HEK293 (cell line): Measurements from ENCODE around the gene HAUS2.

Experiments used
- CTCF ChIA-PET: fragments of 350-600 bp; formaldehyde crosslinking; extraction: SDS; loops from one replicate; lab custom pipeline; 2021; ENCODE audit warnings: antibody characterized with exemption; lab: Yijun Ruan, JAX
- POLR2A ChIA-PET: fragments of 300-600 bp; formaldehyde crosslinking; extraction: SDS; loops from one replicate; lab custom pipeline; 2020; ENCODE audit warnings: antibody characterized with exemption, inconsistent platforms; lab: Yijun Ruan, JAX
- H3K27ac ChIP-seq: fragments of 200-500 bp; sonication (Bioruptor generic); 2 replicates; pipeline ENCODE4 v1.5.1; 2014; ENCODE audit warnings: low read depth, low read length, control low read depth, inconsistent platforms; ENCODE audit errors: extremely low read depth
- H3K36me3 ChIP-seq, 2 experiments: fragments of 200-500 bp in 1 of 2; sonication (Bioruptor generic) in 1 of 2; 1 replicate in 1 of 2; 2 replicates in 1 of 2; pipeline ENCODE4 v1.5.1; 2014 to 2017; ENCODE audit warnings: inconsistent platforms in 2 of 2, low read length in 2 of 2; ENCODE audit not compliant: control insufficient read depth in 2 of 2, insufficient read depth in 1 of 2
- H3K4me1 ChIP-seq: fragments of 200-500 bp; sonication (Bioruptor generic); 2 replicates; pipeline ENCODE4 v1.5.1; 2014; ENCODE audit warnings: mild to moderate bottlenecking, low read length, inconsistent platforms; ENCODE audit not compliant: control insufficient read depth, insufficient read depth
- H3K4me3 ChIP-seq: 2 replicates; pipeline ENCODE4 v1.5.1; 2011; ENCODE audit warnings: low read depth, mild to moderate bottlenecking, control low read depth, low read length, moderate library complexity
- H3K9me3 ChIP-seq: fragments of 200-500 bp; sonication (Bioruptor generic); 2 replicates; pipeline ENCODE4 v1.5.1; 2014; ENCODE audit warnings: low read depth, low read length, inconsistent platforms; ENCODE audit not compliant: control insufficient read depth, insufficient read depth
- BCL6B ChIP-seq: fragments of 450-650 bp; formaldehyde crosslinking; IDR thresholded peaks from 2 replicates; pipeline ENCODE4 v1.5.1; 2017; ENCODE audit warnings: missing biosample characterization, missing genetic modification characterization
- GLIS1 ChIP-seq: fragments of 450-650 bp; formaldehyde crosslinking; IDR thresholded peaks from 2 replicates; pipeline ENCODE4 v1.5.1; 2016; ENCODE audit warnings: missing biosample characterization, missing genetic modification characterization
- GLIS2 ChIP-seq: fragments of 450-650 bp; formaldehyde crosslinking; IDR thresholded peaks from 2 replicates; pipeline ENCODE4 v1.5.1; 2016; ENCODE audit warnings: missing biosample characterization, missing genetic modification characterization
- MZF1 ChIP-seq: fragments of 450-650 bp; formaldehyde crosslinking; IDR thresholded peaks from 2 replicates; pipeline ENCODE4 v1.5.1; 2017; ENCODE audit warnings: missing biosample characterization, missing genetic modification characterization, borderline replicate concordance
- PATZ1 ChIP-seq: fragments of 450-650 bp; formaldehyde crosslinking; IDR thresholded peaks from 2 replicates; pipeline ENCODE4 v1.5.1; 2016; ENCODE audit warnings: missing biosample characterization, missing genetic modification characterization
- PRDM1 ChIP-seq: fragments of 450-650 bp; formaldehyde crosslinking; IDR thresholded peaks from 2 replicates; pipeline ENCODE4; 2016; ENCODE audit warnings: missing biosample characterization, missing genetic modification characterization
- SP3 ChIP-seq: fragments of 450-650 bp; formaldehyde crosslinking; IDR thresholded peaks from 2 replicates; pipeline ENCODE4 v1.5.1; 2016; ENCODE audit warnings: missing biosample characterization, missing genetic modification characterization
- SP7 ChIP-seq: fragments of 450-650 bp; formaldehyde crosslinking; IDR thresholded peaks from 2 replicates; pipeline ENCODE4 v1.5.1; 2016; ENCODE audit warnings: missing biosample characterization, missing genetic modification characterization
- ZBTB17 ChIP-seq: fragments of 450-650 bp; formaldehyde crosslinking; IDR thresholded peaks from 2 replicates; pipeline ENCODE4 v1.5.1; 2016; ENCODE audit warnings: missing biosample characterization, missing genetic modification characterization
- ZBTB48 ChIP-seq: fragments of 450-650 bp; formaldehyde crosslinking; IDR thresholded peaks from 2 replicates; pipeline ENCODE4 v1.5.1; 2016; ENCODE audit warnings: missing biosample characterization, missing genetic modification characterization
- ZFP3 ChIP-seq: fragments of 450-650 bp; formaldehyde crosslinking; IDR thresholded peaks from 2 replicates; pipeline ENCODE4 v1.5.1; 2016; ENCODE audit warnings: low read depth, missing biosample characterization, missing genetic modification characterization
- ZNF133 ChIP-seq: fragments of 450-650 bp; formaldehyde crosslinking; IDR thresholded peaks from 2 replicates; pipeline ENCODE4 v1.5.1; 2016; ENCODE audit warnings: missing biosample characterization, missing genetic modification characterization
- ZNF16 ChIP-seq: fragments of 450-650 bp; formaldehyde crosslinking; IDR thresholded peaks from 2 replicates; pipeline ENCODE4 v1.5.1; 2016; ENCODE audit warnings: low read depth, missing biosample characterization, missing genetic modification characterization
- ZNF19 ChIP-seq: fragments of 450-650 bp; formaldehyde crosslinking; IDR thresholded peaks from 2 replicates; pipeline ENCODE4; 2016; ENCODE audit warnings: missing biosample characterization, missing genetic modification characterization, low read depth
- ZNF248 ChIP-seq: fragments of 450-650 bp; formaldehyde crosslinking; IDR thresholded peaks from 2 replicates; pipeline ENCODE4 v1.5.1; 2017; ENCODE audit warnings: missing biosample characterization, missing genetic modification characterization
- ZNF324 ChIP-seq: fragments of 450-650 bp; formaldehyde crosslinking; IDR thresholded peaks from 2 replicates; pipeline ENCODE4 v1.5.1; 2016; ENCODE audit warnings: missing biosample characterization, missing genetic modification characterization
- ZNF362 ChIP-seq: fragments of 450-650 bp; formaldehyde crosslinking; IDR thresholded peaks from 2 replicates; pipeline ENCODE4 v1.5.1; 2016; ENCODE audit warnings: missing biosample characterization, missing genetic modification characterization
- ZNF366 ChIP-seq: fragments of 450-650 bp; formaldehyde crosslinking; conservative IDR thresholded peaks from 2 replicates; pipeline ENCODE4 v1.5.1; 2016; ENCODE audit warnings: missing biosample characterization, missing genetic modification characterization
- ZNF394 ChIP-seq: fragments of 450-650 bp; formaldehyde crosslinking; IDR thresholded peaks from 2 replicates; pipeline ENCODE4 v1.5.1; 2016; ENCODE audit warnings: missing biosample characterization, missing genetic modification characterization, mild to moderate bottlenecking, moderate library complexity, borderline replicate concordance
- ZNF433 ChIP-seq: fragments of 450-650 bp; formaldehyde crosslinking; IDR thresholded peaks from 2 replicates; pipeline ENCODE4 v1.5.1; 2016; ENCODE audit warnings: missing biosample characterization, missing genetic modification characterization, low read depth
- ZNF48 ChIP-seq: fragments of 450-650 bp; formaldehyde crosslinking; IDR thresholded peaks from 2 replicates; pipeline ENCODE4 v1.5.1; 2016; ENCODE audit warnings: missing biosample characterization, missing genetic modification characterization
- ZNF549 ChIP-seq: fragments of 450-650 bp; IDR thresholded peaks from 2 replicates; pipeline ENCODE4 v1.5.1; 2018; ENCODE audit warnings: missing biosample characterization, missing genetic modification characterization, mild to moderate bottlenecking, inconsistent platforms, moderate library complexity
- ZNF561 ChIP-seq: fragments of 450-650 bp; IDR thresholded peaks from 2 replicates; pipeline ENCODE4 v1.5.1; 2018; ENCODE audit warnings: missing biosample characterization, missing genetic modification characterization, borderline replicate concordance
- ZNF585B ChIP-seq: fragments of 450-650 bp; formaldehyde crosslinking; IDR thresholded peaks from 2 replicates; pipeline ENCODE4 v1.5.1; 2016; ENCODE audit warnings: missing biosample characterization, missing genetic modification characterization
- ZNF639 ChIP-seq: fragments of 450-650 bp; formaldehyde crosslinking; IDR thresholded peaks from 2 replicates; pipeline ENCODE4 v1.5.1; 2016; ENCODE audit warnings: missing biosample characterization, missing genetic modification characterization
- ZNF791 ChIP-seq: fragments of 450-650 bp; formaldehyde crosslinking; IDR thresholded peaks from 2 replicates; pipeline ENCODE4 v1.5.1; 2016; ENCODE audit warnings: missing biosample characterization, missing genetic modification characterization

HAUS2 gene

GRCh38 chr15:42576040-42576594, 27.5 kb downstream of the HAUS2 start:
- H3K4me1 ChIP-seq, result peaks cover 3% of the 10 kb centered on the region
- TF ChIP-seq ZNF791 (no peak), ZBTB48 (tag by site-specific recombination) (no peak), ZNF561 (no peak), ZNF248 (tag by site-specific recombination) (no peak), ZNF48 (tag by site-specific recombination) (no peak), BCL6B (peak; percentile 57; the same call in 1 of the 2 replicates), PATZ1 (tag by site-specific recombination) (0 out of 2 replicates have a peak, but pooled peaks have one; percentile 3), ZNF366 (tag by site-specific recombination) (0 out of 2 replicates have a peak, but pooled peaks have one; percentile 30), ZNF16 (no peak), GLIS1 (tag by site-specific recombination) (peak; percentile 20; the same call in 1 of the 2 replicates), PRDM1 (tag by site-specific recombination) (peak; percentile 60; the same call in 1 of the 2 replicates), GLIS2 (tag by site-specific recombination) (0 out of 2 replicates have a peak, but pooled peaks have one; percentile 10), ZBTB17 (tag by site-specific recombination) (peak; percentile 73), SP7 (tag by site-specific recombination) (0 out of 2 replicates have a peak, but pooled peaks have one; percentile 6)
- ChIA-PET CTCF (interaction anchor here (0.6 to 0.7 kb wide), 2 partner anchors 46 to 102 kb away, joined by 3 read pairs; no protein-coding TSS in a partner anchor), POLR2A (interaction anchor here (0.5 to 1.4 kb wide), 10 partner anchors 8 to 323 kb away, joined by 3 to 16 read pairs (median 3); partner anchors contain the start of genes HAUS2, LRRC57 and ZNF106)
- H3K27ac ChIP-seq, result peak overlapping the region; percentile 21; the same call in 1 of the 2 replicates
- H3K4me3 ChIP-seq, result peak overlapping the region; percentile 67
- no peaks in the 10 kb centered on the region for H3K36me3 ChIP-seq
- H3K9me3 ChIP-seq, result no peaks in the 10 kb centered on the region

GRCh38 chr15:42576776-42577175, 28.1 kb downstream of the HAUS2 start:
- TF ChIP-seq GLIS1 (tag by site-specific recombination), result no peak
- TF ChIP-seq ZNF133 (tag by site-specific recombination), result no peak
- no peak for TF ChIP-seq ZNF19 (tag by site-specific recombination)
- TF ChIP-seq ZNF362 (tag by site-specific recombination), result no peak
- TF ChIP-seq ZNF639 (tag by site-specific recombination), result no peak
- TF ChIP-seq ZNF324 (tag by site-specific recombination), result no peak
- TF ChIP-seq ZNF394, result no peak
- no peak for TF ChIP-seq MZF1 (tag by site-specific recombination)
- TF ChIP-seq ZNF433, result no peak
- TF ChIP-seq ZNF549 (tag by site-specific recombination), result no peak
- no peak for TF ChIP-seq SP3
- no peak for TF ChIP-seq ZNF585B (tag by site-specific recombination)
- no peak for TF ChIP-seq ZFP3 (tag by site-specific recombination)
- ChIA-PET POLR2A (no interaction called here), CTCF (interaction anchor here (0.6 to 0.7 kb wide), 2 partner anchors 12 to 18 kb away, joined by 3 read pairs; no protein-coding TSS in a partner anchor)
- H3K36me3 ChIP-seq, result no peaks in the 10 kb centered on the region
- no peak overlapping the region for H3K27ac ChIP-seq
- H3K4me1 ChIP-seq, result peaks cover 3% of the 10 kb centered on the region
- no peak overlapping the region for H3K4me3 ChIP-seq
- H3K9me3 ChIP-seq, result no peaks in the 10 kb centered on the region
